ENCODE measurements around the gene ATP6V1B1.

- TF ChIP-seq CTCF (conservative IDR thresholded peaks at IDR 0.05 in 1 of 2, IDR thresholded peaks at IDR 0.05 in 1 of 2; ENCODE audit: extremely low read depth in 1 of 2, insufficient read depth in 1 of 2, low read depth in 1 of 2, low read length in 2 of 2) (no peak), EZH2 (IDR thresholded peaks at IDR 0.05; ENCODE audit: borderline replicate concordance, low read length) (no peak)
Measured at GRCh38 chr2:70939001-70939838, 3.5 kb downstream of the ATP6V1B1 start.
